IMR-90 (cell line): ENCODE results near the gene RPL14.

Experiments used
- CEBPB ChIP-seq: IDR thresholded peaks from 2 replicates; pipeline ENCODE4 v1.6.1; 2012; ENCODE audit warnings: low read depth, low read length, improper control_type of control experiment
- CHD1 ChIP-seq: IDR thresholded peaks from 2 replicates; pipeline ENCODE4 v1.6.1; 2012; ENCODE audit warnings: low read depth, low read length, improper control_type of control experiment
- MXI1 ChIP-seq: IDR thresholded peaks from 2 replicates; pipeline ENCODE4 v1.6.1; 2012; ENCODE audit warnings: low read depth, mild to moderate bottlenecking, low read length, moderate library complexity, borderline replicate concordance
- POLR2A ChIP-seq: IDR thresholded peaks from 2 replicates; pipeline ENCODE4 v1.6.1; 2012; ENCODE audit warnings: mild to moderate bottlenecking, low read depth, low read length
- RAD21 ChIP-seq: IDR thresholded peaks from 2 replicates; pipeline ENCODE4 v1.6.1; 2012; ENCODE audit warnings: low read length, improper control_type of control experiment
- TF ChIP-seq, protein P1 (sequence below): fragments of 150-350 bp; IDR thresholded peaks from 2 replicates; pipeline ENCODE4 v1.6.1; 2016; ENCODE audit warnings: low read depth, mild to moderate bottlenecking, low read length, moderate library complexity, borderline replicate concordance
- TF ChIP-seq, protein P2 (sequence below): conservative IDR thresholded peaks from 2 replicates; pipeline ENCODE4 v1.5.1; 2012; ENCODE audit warnings: mild to moderate bottlenecking, low read depth, low read length, improper control_type of control experiment
- TF ChIP-seq, protein P3 (sequence below): fragments of 150-350 bp; IDR thresholded peaks from 2 replicates; pipeline ENCODE4 v1.6.1; 2017; ENCODE audit warnings: mild to moderate bottlenecking, antibody characterized with exemption, low read length, low read depth

GRCh38 chr3:40455328-40455727, 1.8 kb upstream of the RPL14 start:
- TF ChIP-seq RAD21: no peak
- TF ChIP-seq, protein P1, sequence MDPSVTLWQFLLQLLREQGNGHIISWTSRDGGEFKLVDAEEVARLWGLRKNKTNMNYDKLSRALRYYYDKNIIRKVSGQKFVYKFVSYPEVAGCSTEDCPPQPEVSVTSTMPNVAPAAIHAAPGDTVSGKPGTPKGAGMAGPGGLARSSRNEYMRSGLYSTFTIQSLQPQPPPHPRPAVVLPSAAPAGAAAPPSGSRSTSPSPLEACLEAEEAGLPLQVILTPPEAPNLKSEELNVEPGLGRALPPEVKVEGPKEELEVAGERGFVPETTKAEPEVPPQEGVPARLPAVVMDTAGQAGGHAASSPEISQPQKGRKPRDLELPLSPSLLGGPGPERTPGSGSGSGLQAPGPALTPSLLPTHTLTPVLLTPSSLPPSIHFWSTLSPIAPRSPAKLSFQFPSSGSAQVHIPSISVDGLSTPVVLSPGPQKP: no peak
- TF ChIP-seq, protein P2, sequence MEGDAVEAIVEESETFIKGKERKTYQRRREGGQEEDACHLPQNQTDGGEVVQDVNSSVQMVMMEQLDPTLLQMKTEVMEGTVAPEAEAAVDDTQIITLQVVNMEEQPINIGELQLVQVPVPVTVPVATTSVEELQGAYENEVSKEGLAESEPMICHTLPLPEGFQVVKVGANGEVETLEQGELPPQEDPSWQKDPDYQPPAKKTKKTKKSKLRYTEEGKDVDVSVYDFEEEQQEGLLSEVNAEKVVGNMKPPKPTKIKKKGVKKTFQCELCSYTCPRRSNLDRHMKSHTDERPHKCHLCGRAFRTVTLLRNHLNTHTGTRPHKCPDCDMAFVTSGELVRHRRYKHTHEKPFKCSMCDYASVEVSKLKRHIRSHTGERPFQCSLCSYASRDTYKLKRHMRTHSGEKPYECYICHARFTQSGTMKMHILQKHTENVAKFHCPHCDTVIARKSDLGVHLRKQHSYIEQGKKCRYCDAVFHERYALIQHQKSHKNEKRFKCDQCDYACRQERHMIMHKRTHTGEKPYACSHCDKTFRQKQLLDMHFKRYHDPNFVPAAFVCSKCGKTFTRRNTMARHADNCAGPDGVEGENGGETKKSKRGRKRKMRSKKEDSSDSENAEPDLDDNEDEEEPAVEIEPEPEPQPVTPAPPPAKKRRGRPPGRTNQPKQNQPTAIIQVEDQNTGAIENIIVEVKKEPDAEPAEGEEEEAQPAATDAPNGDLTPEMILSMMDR: no peak
- no peak for TF ChIP-seq POLR2A
- TF ChIP-seq MXI1: no peak
- no peak for TF ChIP-seq CHD1
- TF ChIP-seq, protein P3, sequence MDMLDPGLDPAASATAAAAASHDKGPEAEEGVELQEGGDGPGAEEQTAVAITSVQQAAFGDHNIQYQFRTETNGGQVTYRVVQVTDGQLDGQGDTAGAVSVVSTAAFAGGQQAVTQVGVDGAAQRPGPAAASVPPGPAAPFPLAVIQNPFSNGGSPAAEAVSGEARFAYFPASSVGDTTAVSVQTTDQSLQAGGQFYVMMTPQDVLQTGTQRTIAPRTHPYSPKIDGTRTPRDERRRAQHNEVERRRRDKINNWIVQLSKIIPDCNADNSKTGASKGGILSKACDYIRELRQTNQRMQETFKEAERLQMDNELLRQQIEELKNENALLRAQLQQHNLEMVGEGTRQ: no peak
- TF ChIP-seq CEBPB: no peak
